ENCODE results near the gene MAPK4.
"Not testable (repeated sequence)": the region's sequence is repeated elsewhere in the genome, so short reads cannot be mapped to it uniquely, and the experiment has no call there.

MAPK4 gene

GRCh38 chr18:50578030-50578429 lies 18.1 kb downstream of the MAPK4 start:
- no peak for DNase-seq

DNA sequence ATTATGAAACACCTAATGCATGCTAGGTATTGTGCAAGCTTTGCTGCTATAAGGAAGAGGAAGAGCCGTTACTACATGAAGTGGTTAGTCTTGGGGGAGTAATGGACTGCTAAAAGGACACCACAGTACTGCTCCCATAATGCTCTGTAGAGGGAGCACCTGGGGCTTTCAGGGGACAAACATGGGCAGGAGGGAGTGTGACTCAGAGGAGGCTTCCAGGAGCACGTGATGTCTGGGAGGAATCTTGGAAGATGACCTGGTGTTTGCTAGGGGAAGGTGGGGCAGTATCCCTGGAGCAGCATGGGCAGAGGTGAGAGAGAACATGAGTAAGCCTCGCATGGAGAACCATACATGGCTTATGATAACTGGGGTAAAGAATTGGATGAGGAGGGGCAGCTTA lies 18.8 kb downstream of the MAPK4 start:
- DNase-seq: no peak

GRCh38 chr18:50579061-50579774 lies 19.3 kb downstream of the MAPK4 start:
- DNase-seq: no peak

DNA sequence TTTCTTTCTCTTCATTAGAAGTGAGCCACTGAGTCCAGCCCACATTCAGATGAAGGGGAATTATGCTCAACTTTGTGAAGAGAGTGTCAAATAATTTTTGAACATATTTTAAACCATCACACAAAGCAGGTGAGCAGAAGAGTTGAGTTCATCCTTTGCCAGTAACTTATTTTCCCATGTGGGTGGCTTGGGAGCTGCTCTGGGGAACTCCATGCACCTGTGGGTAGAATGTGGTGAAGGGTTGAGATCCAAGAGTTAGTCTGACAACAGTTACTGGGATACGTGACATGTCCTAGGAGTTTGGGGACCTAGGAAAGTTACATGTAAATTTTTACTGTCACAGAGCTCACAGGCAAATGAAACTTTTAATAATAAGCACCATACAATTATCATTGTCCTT lies 21.6 kb downstream of the MAPK4 start:
- no peak for DNase-seq

DNA sequence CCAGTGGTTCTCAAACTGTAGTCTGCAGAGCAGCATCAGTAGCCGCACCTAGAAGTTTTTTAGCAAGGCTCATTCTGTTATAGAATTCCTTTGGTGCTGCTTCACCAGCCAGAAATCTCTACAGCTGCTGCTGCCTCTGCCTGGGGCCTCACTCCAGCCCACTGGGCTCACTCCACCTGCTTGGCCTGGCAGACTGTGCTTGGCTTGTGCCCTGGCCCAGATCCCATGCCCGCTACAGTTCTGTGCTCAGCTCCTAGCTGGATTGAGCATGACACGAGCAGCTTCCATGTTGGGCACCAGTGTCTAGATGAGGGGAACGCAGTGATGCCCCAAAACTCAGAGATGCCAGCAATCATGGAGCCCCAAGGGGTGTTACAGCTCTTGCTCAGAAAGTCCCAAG lies 22.6 kb downstream of the MAPK4 start:
- DNase-seq: no peak

DNA sequence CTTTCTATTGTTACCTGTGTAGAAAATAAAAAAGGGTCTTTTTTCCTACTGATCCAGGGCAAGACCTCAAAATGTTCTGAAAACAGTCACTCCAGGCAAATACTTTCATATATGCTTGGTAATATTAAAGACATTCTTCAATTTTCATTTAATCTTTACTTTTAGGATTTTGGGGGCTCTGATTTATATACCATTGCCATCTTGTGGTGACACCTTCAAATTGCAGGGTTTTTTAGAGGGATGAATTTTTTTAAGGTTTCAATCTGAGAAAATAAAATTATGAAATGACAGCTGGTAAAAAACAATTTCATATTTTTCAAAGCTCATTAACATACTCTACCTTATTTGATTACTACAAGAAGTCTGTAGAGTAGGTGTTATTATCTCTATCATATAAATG lies 26.8 kb downstream of the MAPK4 start:
- DNase-seq: no peak

GRCh38 chr18:50590593-50590992 lies 30.7 kb downstream of the MAPK4 start:
- DNase-seq: peak; percentile 35

- DNase-seq: no peak
Observed at GRCh38 chr18:50594012-50594411, 34.1 kb downstream of the MAPK4 start.

DNA sequence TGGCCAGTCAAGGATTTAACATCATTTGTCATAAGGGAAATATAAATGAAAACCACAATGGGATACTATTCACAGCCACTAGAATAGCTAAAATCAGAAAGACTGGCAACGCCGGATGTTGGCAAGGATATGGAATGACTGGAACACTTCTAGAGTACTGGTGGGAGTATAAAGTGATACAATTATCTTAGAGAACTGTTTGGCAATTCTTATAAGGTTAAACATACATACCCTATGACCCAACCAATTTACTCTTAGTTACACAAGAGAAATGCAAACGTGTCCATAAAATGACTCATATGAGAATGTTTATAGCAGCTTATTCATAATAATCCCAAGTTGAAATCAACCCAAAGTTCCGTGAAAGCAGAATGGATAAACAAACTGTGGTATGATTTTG lies 35.1 kb downstream of the MAPK4 start:
- no peak for DNase-seq

DNA sequence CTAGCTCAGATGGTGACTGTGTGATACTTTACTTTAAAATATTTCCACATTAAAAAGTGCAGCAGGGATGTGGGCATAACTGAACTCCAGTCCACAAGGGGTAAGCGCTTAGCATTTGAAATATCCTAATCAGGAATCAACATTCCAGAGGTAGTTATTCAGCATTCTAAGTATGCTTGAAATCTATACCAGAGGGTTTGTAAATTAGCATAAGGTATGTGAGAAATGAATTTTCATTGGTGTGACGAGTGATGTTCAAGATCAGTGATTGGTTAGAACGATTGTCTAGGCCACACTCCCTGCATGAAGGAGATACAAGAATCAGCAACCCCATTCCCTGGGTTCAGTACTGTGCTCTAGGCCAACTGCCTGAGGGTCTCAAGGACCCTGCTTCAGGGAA lies 42.6 kb downstream of the MAPK4 start:
- DNase-seq: no peak

DNA sequence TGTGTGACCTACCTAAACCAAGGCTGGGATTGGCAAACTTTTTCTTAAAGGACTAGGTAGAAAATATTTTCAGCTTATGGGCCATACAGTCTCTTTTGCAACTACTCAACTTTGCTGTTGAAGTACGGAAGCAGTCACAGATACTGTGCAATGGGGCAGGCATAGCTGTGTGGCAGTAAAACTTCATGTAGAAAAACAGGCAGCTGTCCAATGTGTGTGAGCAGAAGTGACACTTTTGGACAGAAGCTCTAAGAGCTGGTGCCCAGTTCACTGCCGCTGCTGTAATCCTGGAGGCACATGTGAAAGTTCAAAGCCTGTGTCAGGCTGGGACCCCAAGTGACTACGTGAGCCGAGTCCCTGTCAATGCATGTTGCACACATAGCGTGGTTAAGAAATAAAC lies 46.7 kb downstream of the MAPK4 start:
- no peak for DNase-seq

- no peak for DNase-seq
Observed at GRCh38 chr18:50607378-50607926, 47.6 kb downstream of the MAPK4 start.

DNA sequence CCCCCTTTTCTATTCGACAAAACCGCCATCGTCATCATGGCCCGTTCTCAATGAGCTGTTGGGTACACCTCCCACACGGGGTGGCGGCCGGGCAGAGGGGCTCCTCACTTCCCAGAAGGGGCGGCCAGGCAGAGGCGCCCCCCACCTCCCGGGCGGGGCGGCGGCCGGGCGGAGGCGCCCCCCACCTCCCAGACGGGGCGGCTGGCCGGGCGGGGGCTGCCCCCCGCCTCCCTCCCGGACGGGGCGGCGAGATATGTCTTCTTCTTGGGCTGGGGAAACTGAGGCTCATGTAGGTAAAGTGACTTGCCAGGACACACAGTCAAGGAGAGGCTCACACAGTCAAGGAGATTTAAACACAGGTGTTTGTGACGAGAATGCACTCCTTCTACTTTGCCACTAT lies 49.3 kb downstream of the MAPK4 start:
- not testable (repeated sequence) for DNase-seq

- no peak for DNase-seq
Observed at GRCh38 chr18:50610349-50610748, 50.5 kb downstream of the MAPK4 start.

GRCh38 chr18:50611529-50611941 lies 51.6 kb downstream of the MAPK4 start:
- DNase-seq: no peak

DNA sequence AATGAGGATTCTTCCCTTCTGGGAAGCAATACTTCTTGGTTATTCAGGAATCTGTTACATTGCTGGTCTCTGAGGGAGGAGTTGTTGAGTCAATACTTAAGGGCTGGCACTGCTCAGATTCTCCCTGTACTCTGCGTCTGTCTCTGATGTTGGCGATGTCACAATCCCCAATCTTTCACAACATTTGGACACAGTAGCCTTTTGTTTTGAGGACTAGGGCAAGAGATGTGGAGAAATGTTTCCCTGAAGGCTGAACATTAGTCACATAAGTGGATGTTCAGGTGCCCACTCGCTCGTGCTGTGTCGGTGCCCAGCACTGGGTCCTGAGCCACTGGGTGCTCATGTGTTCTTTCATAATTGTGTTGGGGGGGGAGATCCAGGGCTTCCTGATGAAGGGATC lies 55.0 kb downstream of the MAPK4 start:
- no peak for DNase-seq

GRCh38 chr18:50616484-50617048 lies 56.7 kb downstream of the MAPK4 start:
- no peak for DNase-seq

- DNase-seq: no peak
Observed at GRCh38 chr18:50619861-50620275, 60.0 kb downstream of the MAPK4 start.

- no peak for DNase-seq
Observed at GRCh38 chr18:50620319-50620718, 60.4 kb downstream of the MAPK4 start.

DNA sequence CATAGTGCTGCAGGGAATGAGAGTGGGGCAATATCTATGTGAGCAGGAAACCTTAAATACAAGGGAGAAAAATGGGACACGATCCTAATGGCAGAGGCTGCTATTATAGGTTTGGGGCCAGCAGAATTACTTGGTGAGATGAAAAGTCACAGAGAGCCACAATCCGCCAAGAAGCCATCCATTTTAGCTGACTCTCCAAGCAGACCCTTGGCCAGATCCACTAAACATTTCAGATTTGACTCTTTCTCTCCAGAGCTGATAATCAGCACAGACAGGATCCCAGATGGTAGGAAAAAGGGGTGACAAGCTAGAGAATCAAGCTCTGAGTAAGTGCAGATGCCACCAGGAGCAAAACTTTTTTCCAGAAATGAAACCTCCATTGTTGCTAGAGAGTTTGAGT lies 61.5 kb downstream of the MAPK4 start:
- DNase-seq: no peak

DNA sequence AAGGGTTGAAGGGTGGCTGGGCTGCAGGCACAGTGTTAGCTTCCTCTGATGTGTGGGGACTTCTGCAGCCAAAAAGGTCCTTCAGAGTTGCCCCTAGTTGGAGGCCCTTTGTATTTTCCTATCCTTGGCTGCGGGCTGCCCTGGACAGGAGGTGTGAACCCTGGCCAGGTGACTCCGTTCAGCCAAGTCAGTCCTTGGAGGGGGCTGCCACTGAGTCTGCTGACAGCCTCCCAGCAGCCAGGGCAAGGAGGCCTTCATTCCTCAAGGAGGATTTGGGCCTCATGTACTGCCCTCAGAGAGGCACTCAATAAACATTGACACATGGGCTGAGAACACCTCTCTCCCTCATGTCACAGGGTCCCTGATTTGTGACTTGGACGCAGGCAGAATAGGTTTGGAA lies 62.4 kb downstream of the MAPK4 start:
- DNase-seq: no peak

DNA sequence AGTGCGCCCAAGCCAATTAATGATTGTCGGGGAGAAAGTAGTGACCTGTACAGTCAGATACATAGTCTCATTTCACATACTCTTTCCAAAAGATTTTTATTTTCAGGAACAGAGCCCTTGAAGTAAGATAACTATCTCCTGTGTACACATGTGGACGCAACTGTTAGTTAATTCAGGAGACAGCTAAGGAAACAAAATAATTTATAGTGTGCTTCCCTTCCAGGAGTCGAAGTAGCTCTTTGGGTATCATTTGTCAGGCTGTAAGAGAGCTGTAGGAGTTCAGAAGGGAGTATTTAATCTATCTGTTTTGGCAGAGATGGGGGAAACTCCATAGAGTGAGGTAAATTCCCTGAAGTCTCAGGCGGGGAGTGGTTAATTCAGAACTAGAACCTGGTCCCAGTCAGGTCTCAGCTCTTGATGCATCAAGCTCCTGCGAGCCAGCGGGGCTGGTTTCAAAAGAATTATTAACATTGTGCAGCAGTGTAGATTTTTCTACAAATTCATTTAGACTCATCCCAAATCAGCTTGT lies 63.0 kb downstream of the MAPK4 start:
- no peak for DNase-seq

- DNase-seq: no peak
Observed at GRCh38 chr18:50623694-50624352, 63.9 kb downstream of the MAPK4 start.

- no peak for DNase-seq
Observed at GRCh38 chr18:50624981-50625380, 65.1 kb downstream of the MAPK4 start.
